NCI-H446 (cell line): Measurements from ENCODE around the gene CPAMD8.
"Not testable (repeated sequence)": the region's sequence is repeated elsewhere in the genome, so short reads cannot be mapped to it uniquely, and the experiment has no call there.

Experiments used
- DNase-seq, 2 experiments: peaks; one replicate each; lab custom pipeline; 2025; lab: John Stamatoyannopoulos, UW

Gene CPAMD8

DNA sequence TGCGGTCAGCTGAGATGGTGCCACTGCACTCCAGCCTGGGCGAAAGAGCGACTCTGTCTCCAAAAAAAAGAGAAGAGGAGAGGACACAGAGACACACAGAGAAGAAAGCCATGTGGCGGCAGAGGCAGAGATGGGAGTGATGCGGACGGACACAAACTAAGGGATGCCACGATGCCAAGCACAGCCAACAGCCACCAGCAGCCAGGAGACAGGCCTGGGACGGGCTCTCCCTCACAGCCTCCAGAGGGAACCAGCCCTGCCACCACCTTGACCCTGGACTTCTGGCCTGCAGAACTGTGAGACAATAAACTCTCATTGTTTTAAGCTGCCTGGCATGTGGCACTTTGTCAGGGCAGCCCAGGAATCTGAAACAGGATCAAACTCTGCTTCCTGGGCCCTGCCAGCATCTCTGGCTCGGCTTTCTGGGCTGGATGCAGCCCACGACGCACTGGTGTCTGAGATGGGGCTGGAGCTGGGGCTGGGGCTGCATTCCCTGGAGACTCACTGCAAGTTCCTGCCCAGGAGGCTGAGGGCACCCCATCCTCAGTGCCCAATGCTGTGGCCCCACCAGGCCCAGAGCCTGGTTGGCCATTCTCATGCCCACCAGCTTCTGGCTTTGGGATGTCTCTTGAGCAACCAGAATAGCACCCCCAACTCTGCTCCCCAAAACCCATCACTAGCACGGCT, 134.8 kb downstream of the CPAMD8 start:
- DNase-seq: no peak

DNA sequence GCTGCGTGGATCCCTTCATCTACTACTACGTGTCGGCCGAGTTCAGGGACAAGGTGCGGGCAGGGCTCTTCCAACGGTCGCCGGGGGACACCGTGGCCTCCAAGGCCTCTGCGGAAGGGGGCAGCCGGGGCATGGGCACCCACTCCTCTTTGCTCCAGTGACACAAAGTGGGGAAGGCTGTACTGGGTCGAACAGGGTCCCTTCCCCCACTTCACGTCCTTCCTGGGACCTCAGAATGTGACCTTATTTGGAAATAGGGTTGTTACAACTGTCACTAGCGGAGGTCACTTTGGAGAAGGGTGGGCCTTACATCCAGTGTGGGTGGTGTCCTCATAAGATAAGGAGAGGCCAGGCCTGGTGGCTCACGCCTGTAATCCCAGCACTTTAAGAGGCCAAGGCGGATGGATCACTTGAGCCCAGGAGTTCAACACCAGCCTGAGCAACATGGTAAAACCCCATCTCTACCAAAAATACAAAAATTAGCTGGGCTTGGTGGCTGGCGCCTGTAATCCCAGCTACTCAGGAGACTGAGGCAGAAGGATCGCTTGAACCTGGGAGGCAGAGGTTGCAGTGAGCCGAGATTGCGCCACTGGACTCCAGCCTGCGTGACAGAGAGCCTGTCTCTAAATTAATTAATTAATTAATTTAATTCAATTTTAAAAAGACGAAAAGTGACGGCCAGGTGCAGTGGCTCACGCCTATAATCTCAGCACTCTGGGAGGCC, 136.0 kb downstream of the CPAMD8 start:
- no peak for DNase-seq

DNA sequence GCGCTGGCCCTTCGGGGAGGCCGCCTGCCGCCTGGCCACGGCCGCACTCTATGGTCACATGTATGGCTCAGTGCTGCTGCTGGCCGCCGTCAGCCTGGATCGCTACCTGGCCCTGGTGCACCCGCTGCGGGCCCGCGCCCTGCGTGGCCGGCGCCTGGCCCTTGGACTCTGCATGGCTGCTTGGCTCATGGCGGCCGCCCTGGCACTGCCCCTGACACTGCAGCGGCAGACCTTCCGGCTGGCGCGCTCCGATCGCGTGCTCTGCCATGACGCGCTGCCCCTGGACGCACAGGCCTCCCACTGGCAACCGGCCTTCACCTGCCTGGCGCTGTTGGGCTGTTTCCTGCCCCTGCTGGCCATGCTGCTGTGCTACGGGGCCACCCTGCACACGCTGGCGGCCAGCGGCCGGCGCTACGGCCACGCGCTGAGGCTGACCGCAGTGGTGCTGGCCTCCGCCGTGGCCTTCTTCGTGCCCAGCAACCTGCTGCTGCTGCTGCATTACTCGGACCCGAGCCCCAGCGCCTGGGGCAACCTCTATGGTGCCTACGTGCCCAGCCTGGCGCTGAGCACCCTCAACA, 136.6 kb downstream of the CPAMD8 start:
- DNase-seq: no peak

DNA sequence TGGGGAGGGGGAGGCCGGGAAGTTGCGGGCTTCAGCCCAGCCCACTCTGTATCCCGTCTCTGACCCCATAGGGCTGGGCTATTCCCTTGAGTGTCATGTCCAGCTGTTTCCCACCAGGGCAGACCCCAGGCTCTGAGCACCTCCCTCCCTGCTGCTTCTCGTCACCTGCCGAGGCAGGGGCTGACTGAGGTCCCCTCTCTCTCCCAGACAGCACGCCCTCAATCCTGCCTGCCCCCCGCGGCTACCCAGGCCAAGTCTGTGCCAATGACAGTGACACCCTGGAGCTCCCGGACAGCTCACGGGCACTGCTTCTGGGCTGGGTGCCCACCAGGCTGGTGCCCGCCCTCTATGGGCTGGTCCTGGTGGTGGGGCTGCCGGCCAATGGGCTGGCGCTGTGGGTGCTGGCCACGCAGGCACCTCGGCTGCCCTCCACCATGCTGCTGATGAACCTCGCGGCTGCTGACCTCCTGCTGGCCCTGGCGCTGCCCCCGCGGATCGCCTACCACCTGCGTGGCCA, 137.2 kb downstream of the CPAMD8 start:
- DNase-seq: no peak

DNA sequence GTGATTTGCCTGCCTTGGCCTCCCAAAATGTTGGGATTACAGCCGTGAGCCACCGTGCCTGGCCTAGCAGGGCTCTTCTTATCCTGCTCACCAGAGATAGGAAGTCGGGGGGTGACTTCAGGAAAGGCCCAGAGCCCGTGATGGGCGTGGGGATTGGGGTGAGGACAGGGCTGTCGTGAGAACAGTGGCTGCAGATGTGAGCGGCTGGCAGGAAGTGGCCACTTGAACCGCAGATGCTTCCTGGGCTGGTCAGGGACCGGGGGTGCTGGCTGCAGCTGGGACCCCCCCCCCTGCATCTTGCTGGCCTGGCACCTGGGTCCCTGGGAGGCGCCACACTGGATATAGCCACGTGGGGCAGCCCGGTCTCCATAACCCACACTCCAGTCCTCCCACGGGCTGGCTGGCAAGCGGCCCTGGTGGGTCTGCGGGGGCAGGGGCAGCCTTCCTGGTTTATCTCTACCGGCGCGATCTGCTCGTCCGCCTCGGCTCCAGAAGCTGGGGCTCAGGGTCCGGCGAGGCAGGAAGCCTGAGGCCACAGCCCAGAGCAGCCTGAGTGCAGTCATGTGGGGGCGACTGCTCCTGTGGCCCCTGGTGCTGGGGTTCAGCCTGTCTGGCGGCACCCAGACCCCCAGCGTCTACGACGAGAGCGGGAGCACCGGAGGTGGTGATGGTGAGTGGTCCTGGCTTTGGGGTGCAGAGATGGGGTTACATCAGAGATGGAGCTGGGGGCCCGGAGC, 137.8 kb downstream of the CPAMD8 start, which contains the start of gene F2RL3:
Gene F2RL3, plus strand, starts transcription at position 371 of the 737 bp plus-strand sequence. Its CDS starts 191 bp downstream, at position 562.
- no peak for DNase-seq

DNA sequence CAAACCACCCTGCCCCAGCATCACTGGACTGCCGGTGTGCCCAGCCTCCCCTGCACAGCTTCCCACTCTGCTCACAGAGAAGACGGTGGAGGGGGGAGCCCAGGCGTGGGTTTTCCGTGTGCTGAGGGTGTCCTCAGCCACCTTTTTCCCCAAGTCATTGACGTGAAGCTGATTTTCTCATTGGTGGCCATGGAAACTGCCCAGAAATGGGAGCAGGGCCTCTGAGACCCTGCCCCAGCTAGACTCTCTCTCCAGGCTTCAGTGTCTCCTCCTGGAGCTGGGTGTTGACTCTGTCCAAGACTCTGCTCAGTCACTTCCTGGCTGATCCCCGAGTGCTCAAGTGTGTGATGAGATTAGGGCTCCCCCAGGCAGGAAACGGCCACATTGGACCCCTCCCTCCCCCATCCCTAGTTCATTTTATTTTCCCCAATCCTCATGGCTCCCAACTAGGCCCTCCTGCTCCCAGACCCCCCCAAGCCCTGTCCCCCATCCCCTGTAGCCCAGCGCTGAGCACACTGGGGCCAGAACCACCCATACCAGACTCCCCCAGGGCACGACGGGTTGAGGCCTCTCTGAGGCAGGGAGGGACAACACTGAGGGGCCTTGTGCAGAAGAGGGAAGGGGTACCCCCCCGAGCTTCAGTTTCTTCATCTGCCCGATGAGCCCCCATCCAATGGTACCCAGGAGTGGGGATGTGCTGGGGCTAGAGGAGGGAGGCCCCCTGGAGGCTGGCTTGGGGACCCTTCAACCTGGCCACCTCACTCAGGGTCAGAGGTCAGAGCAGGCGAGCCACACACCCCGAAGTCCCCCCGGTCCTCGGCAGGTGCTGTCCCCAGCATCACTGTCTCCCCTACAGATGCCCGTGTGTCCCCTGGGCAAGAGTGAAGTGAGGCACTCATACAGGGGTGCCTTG, 139.0 kb downstream of the CPAMD8 start:
- DNase-seq: no peak

DNA sequence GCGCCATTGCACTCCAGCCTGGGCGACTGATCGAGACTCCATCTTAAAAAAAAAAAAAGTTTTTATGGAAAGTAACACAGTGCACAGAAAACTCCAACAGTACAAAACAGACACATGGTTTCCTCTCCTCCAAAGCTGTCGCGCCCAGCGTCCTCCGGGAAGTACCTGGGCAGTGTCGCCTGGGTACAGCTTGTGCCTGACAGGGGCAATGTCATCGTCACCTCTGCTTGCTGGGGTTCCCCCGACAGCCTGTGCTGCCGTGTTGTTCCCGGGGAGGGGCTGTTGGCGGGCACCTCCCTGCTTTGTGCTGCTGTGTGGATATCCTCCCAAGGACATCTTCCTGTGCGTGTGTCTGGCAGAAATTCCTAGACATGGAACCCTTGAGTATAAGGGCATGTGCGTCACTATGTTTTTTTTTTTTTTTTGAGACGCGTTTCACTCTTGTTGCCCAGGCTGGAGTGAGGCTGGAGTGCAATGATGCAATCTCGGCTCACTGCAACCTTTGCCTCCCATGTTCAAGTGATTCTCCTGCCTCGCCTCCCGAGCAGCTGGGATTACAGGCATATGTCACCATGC, 140.2 kb downstream of the CPAMD8 start:
- no peak for DNase-seq

DNA sequence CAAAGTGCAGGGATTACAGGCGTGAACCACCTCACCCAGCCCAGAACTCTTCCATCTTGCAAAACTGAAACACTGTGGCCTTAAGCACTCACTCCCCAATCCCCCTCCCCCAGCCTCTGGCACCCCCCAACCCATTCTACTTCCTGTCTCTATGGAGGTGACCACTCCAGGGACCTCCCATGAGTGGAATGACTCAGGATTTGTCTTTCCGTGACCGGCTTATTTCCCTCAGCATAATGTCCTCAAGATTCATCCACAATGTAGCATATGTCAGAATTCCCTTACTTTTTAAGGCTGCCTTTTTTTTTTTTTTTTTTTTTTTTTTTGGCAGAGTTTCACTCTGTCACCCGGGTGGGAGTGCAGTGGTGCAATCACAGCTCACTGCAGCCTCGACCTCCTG, 141.4 kb downstream of the CPAMD8 start:
- DNase-seq: no peak

DNA sequence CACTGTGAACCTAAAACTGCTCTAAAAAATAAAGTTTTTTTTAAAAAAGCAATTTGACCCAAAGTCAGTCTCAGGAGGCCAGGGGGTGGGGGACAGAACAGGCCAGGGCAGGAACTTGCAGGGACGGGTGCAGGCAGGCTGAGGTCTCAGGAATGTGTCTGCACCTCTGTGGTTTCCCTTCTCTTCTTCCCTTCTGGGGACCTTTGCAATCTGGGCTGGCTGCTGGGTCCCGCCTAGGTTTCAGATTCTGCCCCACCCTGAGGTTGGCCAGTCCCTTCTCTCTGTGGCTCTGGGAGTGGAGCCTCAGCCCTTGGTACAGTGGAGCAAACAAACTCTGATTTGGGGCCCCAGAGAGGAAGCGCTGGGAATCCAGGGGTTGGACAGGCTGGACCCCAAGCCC, 143.1 kb downstream of the CPAMD8 start:
- no peak for DNase-seq

DNA sequence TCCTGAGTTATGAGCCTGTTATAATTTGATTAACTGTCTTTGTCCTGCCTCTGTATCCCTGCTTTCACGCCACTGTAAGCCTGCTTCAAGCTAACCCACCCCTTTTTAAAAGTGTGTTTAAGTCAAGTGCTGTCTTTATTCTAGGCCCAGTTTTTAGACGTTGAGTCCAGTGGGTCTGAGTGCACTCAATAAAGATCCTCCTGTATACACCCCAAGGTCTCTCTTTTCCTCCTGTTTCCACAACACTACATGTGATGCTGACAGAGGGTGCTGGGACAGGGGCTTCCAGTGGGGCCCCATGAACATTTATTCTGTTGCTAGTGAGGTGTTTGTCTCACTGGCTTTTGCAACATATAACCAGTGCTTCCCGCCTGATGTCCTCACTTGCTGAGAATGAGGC, 144.5 kb downstream of the CPAMD8 start:
- DNase-seq: no peak

DNA sequence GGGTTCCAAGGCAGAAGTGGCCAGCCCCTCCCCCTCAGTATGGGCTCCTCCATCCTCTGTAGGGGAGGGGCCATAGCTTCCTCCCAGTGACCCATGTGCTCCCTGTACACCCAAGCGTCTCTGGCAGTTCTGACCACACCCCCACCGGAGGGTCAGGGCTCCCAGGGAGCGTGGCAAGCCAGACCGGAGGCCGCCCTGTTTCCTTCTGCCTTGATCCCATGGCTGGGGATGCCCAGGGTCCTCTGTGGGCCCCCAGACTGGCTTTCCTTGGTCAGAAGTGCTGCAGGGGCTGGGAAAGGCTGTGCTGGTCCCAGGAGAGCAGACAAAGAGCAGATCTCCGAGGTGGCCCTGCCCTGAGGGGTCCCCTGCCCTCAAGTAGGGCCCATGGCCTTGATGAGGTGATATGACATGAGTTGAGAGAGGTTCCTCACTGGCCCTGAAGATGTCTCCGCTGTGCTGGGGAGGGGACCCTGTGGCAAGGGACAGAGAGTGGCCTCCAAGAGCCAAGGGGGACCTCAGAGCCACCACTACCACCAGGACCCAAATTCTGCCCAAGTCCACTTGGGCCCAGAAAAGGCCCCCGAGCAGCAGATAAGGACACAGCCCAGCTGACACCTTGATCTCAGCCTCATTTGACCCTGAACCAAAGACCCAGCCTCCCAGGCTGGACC, 145.6 kb downstream of the CPAMD8 start:
- no peak for DNase-seq

DNA sequence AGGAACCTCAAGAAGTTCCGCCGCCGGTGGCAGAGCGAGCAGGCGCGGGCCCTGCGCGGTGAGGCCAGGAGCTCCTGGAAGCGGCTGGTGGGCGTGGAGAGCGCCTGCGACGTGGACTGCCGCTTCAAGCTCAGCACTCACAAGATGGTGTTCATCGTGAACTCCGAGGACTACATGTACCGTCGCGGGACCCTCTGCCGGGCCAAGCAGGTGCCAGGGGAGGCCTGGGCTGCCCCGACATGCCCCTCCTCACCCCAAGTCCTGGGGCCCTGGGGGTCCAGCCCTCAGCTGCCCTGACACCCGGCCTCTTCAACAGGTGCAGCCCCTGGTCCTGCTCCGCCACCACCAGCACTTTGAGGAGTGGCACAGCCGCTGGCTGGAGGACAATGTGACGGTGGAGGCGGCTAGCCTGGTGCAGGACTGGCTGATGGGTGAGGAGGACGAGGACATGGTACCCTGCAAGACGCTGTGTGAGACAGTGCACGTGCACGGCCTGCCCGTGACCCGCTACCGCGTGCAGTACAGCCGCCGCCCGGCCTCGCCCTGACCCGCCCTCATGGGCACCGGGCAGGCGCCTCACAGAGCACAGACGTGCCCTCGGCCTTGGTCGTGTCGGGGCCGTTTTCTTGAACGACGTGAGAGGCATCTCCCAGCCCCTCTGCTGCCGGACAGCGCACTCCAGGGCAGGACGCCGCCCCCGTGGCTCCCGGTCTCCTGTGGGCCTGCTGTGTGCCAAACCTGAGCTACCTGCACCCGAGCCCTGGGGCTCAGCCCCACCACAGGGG, 148.2 kb downstream of the CPAMD8 start:
- DNase-seq: no peak

DNA sequence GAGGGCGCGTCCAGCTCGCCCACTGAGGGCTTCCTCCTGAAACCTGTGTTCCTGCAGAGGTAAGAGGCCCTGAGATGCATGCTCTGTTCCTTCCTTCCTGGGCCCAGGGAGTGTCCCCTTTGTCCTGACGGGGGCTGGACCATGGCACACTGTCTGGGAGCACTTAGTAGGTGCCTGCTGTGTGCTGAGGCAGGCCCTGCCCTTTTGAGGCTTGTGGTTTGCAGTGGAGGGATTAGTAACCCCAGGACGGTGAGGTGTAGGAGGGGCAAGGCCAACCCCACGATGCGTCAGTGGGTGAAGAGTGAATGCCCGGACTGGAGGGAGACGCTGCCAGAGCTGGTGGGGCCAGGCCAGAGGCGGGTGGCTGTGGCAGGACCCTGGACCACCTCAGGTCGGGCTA, 149.0 kb downstream of the CPAMD8 start:
- DNase-seq: no peak

DNA sequence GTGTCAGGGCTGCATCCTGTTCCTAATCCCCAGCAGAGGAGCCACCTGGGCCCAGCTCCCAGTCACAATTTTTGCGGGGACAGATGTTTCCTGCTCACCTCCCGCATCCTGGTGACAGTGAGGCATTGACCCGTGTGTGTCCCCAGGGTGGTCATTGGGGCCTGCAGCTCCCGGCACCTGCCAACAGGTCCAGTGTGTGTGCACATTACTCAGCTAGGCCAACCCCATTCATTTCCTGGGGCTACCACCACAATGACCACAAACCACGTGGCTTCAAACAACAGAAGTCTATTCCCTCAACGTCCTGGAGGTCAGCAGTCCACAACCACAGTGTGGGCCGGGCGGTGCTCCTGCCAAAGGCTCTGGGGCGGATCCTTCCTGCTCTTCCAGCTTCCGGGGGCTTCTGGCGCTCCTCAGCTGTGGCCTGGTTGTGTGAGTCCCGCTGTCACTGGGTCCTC, 149.7 kb downstream of the CPAMD8 start:
- DNase-seq: no peak

DNA sequence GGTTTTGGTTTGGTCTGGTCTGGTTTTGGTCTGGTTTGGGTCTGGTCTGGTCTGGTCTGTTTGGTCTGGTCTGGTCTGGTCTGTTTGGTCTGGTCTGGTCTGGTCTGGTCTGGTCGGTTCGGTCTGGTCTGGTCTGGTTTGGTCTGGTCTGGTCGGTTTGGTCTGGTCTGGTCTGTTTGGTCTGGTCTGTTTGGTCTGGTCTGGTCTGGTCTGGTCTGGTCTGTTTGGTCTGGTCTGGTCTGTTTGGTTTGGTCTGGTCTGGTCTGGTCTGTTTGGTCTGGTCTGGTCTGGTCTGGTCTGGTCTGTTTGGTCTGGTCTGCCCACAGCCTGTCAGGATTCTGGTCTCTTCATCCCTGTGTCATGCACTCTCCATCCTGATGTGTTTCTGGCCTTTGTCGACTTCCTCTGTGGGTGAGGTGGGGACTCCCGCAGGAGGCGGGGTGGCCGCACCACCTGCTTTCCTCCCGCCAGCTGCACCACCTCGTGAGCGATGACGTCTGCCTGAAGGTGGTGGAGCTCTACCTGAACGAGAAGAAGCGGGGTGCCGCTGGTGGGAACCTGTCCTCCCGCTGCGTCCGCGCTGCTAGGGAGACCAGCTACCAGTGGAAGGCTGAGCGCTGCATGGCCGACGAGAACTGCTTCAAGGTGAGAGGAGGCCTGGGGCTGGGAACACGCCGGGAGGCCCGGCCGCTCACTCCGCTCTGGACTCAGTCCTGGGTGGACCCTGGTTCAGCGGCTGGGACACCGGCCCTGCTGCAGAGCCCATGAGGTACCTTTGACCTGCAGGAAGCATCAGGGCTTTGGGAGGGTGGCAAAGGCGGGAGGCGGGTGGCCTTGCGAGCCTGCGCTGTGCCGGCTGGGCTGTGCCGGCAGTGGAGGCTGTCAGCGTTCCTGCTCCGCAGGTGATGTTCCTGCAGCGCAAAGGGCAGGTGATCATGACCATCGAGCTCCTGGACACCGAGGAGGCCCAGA, 150.7 kb downstream of the CPAMD8 start:
- no peak for DNase-seq

DNA sequence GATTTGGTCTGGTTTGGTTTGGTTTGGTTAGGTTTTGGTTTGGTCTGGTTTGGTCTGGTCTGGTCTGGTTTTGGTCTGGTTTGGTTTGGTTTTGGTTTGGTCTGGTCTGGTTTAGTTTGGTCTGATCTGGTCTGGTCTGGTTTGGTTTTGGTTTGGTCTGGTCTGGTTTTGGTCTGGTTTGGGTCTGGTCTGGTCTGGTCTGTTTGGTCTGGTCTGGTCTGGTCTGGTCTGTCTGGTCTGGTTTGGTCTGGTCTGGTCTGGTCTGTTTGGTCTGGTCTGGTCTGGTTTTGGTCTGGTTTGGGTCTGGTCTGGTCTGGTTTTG, 151.7 kb downstream of the CPAMD8 start:
- DNase-seq: not testable (repeated sequence)

DNA sequence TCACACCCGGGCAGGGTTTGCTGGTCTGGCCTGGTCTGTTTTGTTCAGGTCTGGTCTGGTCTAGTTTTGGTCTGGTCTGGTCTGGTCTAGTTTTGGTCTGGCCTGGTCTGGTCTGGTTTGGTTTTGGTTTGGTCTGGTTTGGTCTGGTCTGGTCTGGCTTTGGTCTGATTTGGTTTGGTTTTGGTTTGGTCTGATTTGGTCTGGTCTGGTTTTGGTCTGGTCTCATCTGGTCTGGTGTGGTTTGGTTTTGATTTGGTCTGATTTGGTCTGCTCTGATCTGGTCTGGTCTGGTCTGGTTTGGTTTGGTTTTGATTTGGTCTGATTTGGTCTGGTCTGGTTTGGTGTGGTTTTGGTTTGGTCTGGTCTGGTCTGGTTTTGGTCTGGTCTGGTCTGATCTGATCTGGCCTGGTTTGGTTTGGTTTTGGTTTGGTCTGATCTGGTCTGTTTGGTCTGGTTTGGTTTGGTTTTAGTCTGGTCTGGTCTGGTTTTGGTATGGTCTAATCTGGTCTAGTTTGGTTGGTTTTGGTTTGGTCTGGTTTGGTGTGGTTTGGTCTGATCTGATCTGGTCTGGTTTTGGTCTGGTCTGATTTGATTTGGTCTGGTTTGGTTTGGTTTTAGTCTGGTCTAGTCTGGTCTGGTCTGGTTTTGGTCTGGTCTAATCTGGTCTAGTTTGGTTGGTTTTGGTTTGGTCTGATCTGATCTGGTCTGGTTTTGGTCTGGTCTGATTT, 152.2 kb downstream of the CPAMD8 start:
- no peak for DNase-seq

DNA sequence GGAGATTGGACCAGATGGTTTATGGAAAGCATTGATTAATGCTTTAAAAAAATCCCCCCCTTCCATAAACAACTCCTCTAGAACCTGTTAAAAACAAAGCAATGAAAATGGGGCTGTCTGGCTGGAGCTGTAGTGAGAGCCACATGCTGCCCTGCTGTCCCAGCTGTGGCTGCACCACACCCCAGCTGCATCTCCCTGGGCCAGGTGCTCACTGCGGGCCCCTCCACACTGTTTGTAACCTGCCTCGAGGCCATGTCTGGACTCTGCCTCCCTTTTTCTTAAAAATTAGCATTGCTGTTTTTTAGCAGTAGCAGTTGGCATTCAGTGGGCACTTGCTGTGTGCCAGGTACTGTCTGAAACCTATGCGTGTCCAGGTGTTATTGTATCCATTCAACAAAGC, 153.0 kb downstream of the CPAMD8 start:
- DNase-seq: no peak
